ENCODE data around the gene BCL2L12. TPM values are rescaled to one million over a fixed set of nuclear protein-coding genes. Genes with fewer than 3 reads are reported as not detected.

BCL2L12 gene
- total RNA-seq, 4 donors from 2014 or later = 3.6 to 9.2 (median 5.9) TPM

GRCh38 chr19:49665036-49665350 lies 740 bp upstream of the BCL2L12 start:
- DNase-seq (ENCODE audit: low spot score) (no peak), ATAC-seq (ENCODE audit: low FRiP score) (no peak)
- TF ChIP-seq CTCF (IDR thresholded peaks at IDR 0.05) = no peak

GRCh38 chr19:49666120-49666444 lies 349 bp downstream of the BCL2L12 start:
- no peak for TF ChIP-seq CTCF (IDR thresholded peaks at IDR 0.05)
- ATAC-seq (ENCODE audit: low FRiP score) (no peak), DNase-seq (ENCODE audit: low spot score) (no peak)

- DNase-seq (ENCODE audit: low spot score) = no peak
- ATAC-seq (ENCODE audit: low FRiP score) = no peak
- no peak for TF ChIP-seq CTCF (IDR thresholded peaks at IDR 0.05)
Observed at GRCh38 chr19:49667473-49667872, 1.7 kb downstream of the BCL2L12 start.

- DNase-seq (ENCODE audit: low spot score) (no peak), ATAC-seq (ENCODE audit: low FRiP score) (no peak)
- TF ChIP-seq CTCF (IDR thresholded peaks at IDR 0.05) = no peak
Observed at GRCh38 chr19:49669516-49669915, 3.8 kb downstream of the BCL2L12 start.

GRCh38 chr19:49672131-49672919 lies 6.6 kb downstream of the BCL2L12 start:
- peak in 1 of 3 donors; percentile 14 for TF ChIP-seq CTCF (IDR thresholded peaks at IDR 0.05)
- no peak for ATAC-seq (ENCODE audit: low FRiP score)
- DNase-seq (ENCODE audit: low spot score) = peak; percentile 70

GRCh38 chr19:49676136-49676783 lies 10.5 kb downstream of the BCL2L12 start:
- no peak for TF ChIP-seq CTCF (IDR thresholded peaks at IDR 0.05)
- ATAC-seq (ENCODE audit: low FRiP score) (peak; percentile 48), DNase-seq (ENCODE audit: low spot score) (no peak)

- ATAC-seq (ENCODE audit: low FRiP score) (peak; percentile 87), DNase-seq (ENCODE audit: low spot score) (peak; percentile 99)
- no peak for TF ChIP-seq CTCF (IDR thresholded peaks at IDR 0.05)
Observed at GRCh38 chr19:49676784-49677230, 11.1 kb downstream of the BCL2L12 start.
